Left lung (tissue), 10 donors: ENCODE results near the gene CFAP47. TPM values are rescaled to one million over a fixed set of nuclear protein-coding genes. Genes with fewer than 3 reads are reported as not detected.
"Not testable (repeated sequence)": the region's sequence is repeated elsewhere in the genome, so short reads cannot be mapped to it uniquely, and the experiment has no call there.

Experiments
- ATAC-seq: fragments of 200-7000 bp; cut with Tn5 transposase; one replicate; pipeline ENCODE4 v1.9.1; 2020; ENCODE audit warnings: moderate library complexity
- DNase-seq, 4 donors: peaks; one replicate each; pipeline ENCODE4 v3.0.0-alpha.2; 2013 to 2020
- H3K27ac ChIP-seq, 2 donors: fragments of 200-600 bp; sonication (generic) in 1 of 2; one replicate each; pipeline versions ENCODE4 v1.5.0 to v1.8.0; 2020 to 2021
- H3K27me3 ChIP-seq, 2 donors: fragments of 200-600 bp; sonication (generic) in 1 of 2; one replicate each; pipeline versions ENCODE4 v1.5.0 to v1.8.0; 2020 to 2021
- H3K36me3 ChIP-seq, 2 donors: fragments of 200-600 bp; sonication (generic) in 1 of 2; one replicate each; pipeline versions ENCODE4 v1.5.0 to v1.8.0; 2020 to 2021
- H3K4me1 ChIP-seq, 2 donors: fragments of 200-600 bp; one replicate each; pipeline ENCODE4 v1.8.0; 2021
- H3K4me3 ChIP-seq, 2 donors: fragments of 200-600 bp; sonication (generic) in 1 of 2; one replicate each; pipeline versions ENCODE4 v1.5.0 to v1.8.0; 2020 to 2021; ENCODE audit warnings: mild to moderate bottlenecking in 1 of 2
- H3K9me3 ChIP-seq, 2 donors: fragments of 200-600 bp; sonication (generic) in 1 of 2; one replicate each; pipeline versions ENCODE4 v1.5.0 to v1.8.0; 2020 to 2021
- intact Hi-C, 2 donors: fragments of 100-400 bp; cut with DNase I; formaldehyde crosslinking; loops; one replicate each; pipeline versions ENCODE4 v1.11.2 to v1.14.2; 2022
- polyA plus RNA-seq, 6 donors: library from polyadenylated mRNA; unstranded; fragments of 120-200 nt; gene quantifications; one replicate each; pipeline ENCODE4 v1.2.1, GENCODE V29; 2013; ENCODE audit not compliant: insufficient read length in 6 of 6
- total RNA-seq, 2 donors: library from RNA; stranded (reverse); fragmentation: NEBNext Ultra II Directional; extraction: Animal tissue kit (Norgen Biotek cat#: 25700); gene quantifications; one replicate each; pipeline ENCODE4 v1.2.1, GENCODE V29; 2021
- TF ChIP-seq, protein P1 (sequence below), 2 donors: fragments of 200-600 bp; sonication (generic) in 1 of 2; IDR thresholded peaks; one replicate each; pipeline versions ENCODE4 v1.5.0 to v1.8.0; 2021; ENCODE audit warnings: antibody characterized with exemption in 2 of 2
- donor health status: DM: no; HTN: yes; CAD: no.
- donor health status: DM: no; HTN: no; CAD: no.

CFAP47 gene
- total and polyA plus RNA-seq, 8 donors = 0.26 to 5.3 (median 1.7) TPM

DNA sequence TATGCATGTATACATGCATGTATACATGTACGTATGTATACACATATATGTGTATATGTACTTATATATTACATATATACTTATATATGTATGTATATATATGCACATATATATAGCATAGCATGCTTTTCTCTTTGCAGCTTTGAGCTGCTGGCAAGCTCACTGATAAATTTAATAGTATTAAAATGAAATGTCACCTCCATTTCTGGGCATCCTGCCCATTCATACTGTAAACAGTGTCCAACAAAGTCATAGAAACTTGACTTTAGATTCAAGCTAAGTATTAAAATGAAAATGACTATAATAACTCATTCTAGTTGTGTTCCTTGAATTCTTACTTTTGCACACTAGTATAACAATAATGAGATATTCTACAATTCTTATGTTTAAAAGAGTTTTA lies 163.7 kb downstream of the CFAP47 start:
- Histone ChIP-seq H3K4me1 (no peaks in the 10 kb centered on the region), H3K9me3 (no peaks in the 10 kb centered on the region), H3K36me3 (no peaks in the 10 kb centered on the region), H3K27ac (no peak overlapping the region), H3K27me3 (no peaks in the 10 kb centered on the region), H3K4me3 (no peak overlapping the region)
- peak in 2 of 4 donors; percentile 3 to 8 for DNase-seq
- ATAC-seq = no peak
- TF ChIP-seq, protein P1, sequence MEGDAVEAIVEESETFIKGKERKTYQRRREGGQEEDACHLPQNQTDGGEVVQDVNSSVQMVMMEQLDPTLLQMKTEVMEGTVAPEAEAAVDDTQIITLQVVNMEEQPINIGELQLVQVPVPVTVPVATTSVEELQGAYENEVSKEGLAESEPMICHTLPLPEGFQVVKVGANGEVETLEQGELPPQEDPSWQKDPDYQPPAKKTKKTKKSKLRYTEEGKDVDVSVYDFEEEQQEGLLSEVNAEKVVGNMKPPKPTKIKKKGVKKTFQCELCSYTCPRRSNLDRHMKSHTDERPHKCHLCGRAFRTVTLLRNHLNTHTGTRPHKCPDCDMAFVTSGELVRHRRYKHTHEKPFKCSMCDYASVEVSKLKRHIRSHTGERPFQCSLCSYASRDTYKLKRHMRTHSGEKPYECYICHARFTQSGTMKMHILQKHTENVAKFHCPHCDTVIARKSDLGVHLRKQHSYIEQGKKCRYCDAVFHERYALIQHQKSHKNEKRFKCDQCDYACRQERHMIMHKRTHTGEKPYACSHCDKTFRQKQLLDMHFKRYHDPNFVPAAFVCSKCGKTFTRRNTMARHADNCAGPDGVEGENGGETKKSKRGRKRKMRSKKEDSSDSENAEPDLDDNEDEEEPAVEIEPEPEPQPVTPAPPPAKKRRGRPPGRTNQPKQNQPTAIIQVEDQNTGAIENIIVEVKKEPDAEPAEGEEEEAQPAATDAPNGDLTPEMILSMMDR (IDR thresholded peaks at IDR 0.05) = no peak
- intact Hi-C loops = no loop called here

DNA sequence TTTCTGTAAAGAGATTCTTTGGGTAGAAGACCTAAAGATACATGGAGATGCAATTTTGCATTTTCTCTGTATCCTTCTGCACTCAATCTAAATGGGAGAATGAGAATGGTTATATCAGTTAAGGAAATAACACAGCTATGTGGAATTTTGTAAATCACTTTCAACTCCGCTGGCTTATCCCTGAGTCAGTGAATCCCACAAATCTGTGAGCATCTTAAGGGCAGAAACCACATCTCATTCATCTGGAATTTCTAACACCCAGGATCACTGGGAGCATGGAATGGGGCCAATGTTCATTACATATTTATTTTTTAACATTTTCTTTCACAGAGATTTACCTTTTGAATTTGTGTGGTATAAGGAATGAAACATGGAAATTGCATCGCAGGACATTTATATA lies 167.8 kb downstream of the CFAP47 start:
- no peaks in the 10 kb centered on the region for H3K36me3 ChIP-seq
- TF ChIP-seq, protein P1 (IDR thresholded peaks at IDR 0.05) = no peak
- DNase-seq = no peak
- H3K4me1 ChIP-seq = no peaks in the 10 kb centered on the region
- H3K27me3 ChIP-seq = no peaks in the 10 kb centered on the region
- intact Hi-C loops = no loop called here
- H3K4me3 ChIP-seq = no peak overlapping the region
- no peak overlapping the region for H3K27ac ChIP-seq
- no peak for ATAC-seq
- no peaks in the 10 kb centered on the region for H3K9me3 ChIP-seq

DNA sequence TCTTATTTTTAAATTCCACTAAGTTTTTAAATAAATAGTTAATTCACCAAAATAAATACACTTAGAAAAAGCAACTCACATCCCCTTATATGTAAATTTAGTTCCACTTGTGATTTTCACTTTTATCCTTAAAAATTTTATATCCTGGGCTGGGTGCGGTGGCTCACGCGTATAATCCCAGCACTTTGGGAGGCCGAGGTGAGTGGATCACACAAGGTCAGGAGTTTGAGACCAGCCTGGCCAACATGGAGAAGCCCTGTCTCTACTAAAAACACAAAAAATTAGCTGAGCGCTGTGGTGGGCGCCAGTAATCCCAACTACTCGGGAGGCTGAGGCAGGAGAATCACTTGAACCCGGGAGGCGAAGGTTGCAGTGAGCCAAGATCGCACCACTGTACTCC lies 169.4 kb downstream of the CFAP47 start:
- H3K27me3 ChIP-seq, H3K4me1 ChIP-seq, intact Hi-C loops, H3K9me3 ChIP-seq, H3K36me3 ChIP-seq, ATAC-seq, H3K4me3 ChIP-seq, H3K27ac ChIP-seq, DNase-seq: not testable (repeated sequence)

DNA sequence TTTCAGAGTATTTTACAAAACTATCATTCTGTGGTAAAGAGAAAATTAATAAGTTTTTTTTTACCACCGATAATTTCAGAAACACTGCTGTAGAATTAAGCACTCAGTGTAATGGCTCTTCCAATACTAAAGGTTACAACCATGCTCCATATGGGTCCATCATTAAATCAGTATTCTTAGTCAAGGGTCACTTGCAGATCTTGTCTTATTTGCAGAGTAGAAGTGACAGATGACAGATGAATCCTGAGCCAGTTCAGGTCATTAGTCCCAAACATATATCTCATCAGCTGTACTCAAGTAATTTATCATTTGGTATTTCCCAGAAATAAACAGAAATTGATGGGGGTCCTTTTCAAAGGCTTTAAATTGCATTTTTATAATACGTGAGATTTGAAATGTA lies 182.9 kb downstream of the CFAP47 start:
- no peaks in the 10 kb centered on the region for H3K4me1 ChIP-seq
- ATAC-seq = no peak
- H3K36me3 ChIP-seq = no peaks in the 10 kb centered on the region
- no peaks in the 10 kb centered on the region for H3K27me3 ChIP-seq
- no peaks in the 10 kb centered on the region for H3K9me3 ChIP-seq
- H3K27ac ChIP-seq = no peak overlapping the region
- TF ChIP-seq, protein P1 (IDR thresholded peaks at IDR 0.05) = no peak
- intact Hi-C loops = no loop called here
- DNase-seq = no peak
- H3K4me3 ChIP-seq = no peak overlapping the region

DNA sequence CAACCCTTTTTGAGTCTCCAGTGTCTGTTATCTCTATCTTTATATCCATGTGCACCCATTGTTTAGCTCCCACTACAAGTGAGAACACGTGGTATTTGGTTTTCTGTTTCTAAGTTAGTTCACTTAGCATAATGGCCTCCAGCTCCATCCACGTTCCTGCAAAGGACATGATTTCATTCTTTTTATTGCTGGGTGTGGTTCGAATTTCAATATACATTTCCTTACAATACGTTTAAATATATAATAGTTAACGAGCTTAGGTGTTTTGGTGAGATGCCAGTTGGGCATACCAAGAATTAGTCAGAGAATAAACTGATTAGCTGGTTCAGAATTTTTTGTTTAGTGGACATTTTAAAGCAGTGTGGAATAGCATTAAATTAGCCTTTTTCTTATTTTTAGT lies 196.7 kb downstream of the CFAP47 start:
- intact Hi-C loops = no loop called here

DNA sequence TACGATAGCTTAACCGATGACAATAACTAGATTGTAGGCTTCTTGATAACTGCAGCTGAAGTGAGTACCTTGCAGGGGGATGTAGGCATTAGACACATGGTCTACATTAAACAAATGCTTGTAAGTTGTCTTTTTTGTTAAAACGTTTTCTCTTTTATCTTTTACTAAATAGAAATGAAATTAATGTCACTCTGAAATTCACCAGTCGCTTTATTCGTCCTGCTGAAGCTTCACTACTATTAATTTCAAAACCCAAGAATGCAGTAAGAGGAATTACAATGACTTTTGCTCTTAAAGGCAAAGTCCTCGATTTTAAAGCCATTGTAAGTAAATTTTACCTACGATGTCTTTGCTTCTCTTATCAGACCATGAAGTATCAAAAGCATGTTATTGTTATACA lies 239.7 kb downstream of the CFAP47 start:
- no peak for DNase-seq

More for the DNA sequence above, 196.7 kb downstream of the CFAP47 start:
- no peaks in the 10 kb centered on the region for H3K27me3 ChIP-seq
- ATAC-seq = no peak
- H3K4me3 ChIP-seq = no peak overlapping the region
- H3K9me3 ChIP-seq = peaks cover 0 to 9% of the 10 kb centered on the region in 2 donors
- H3K27ac ChIP-seq = no peak overlapping the region
- no peak for DNase-seq
- TF ChIP-seq, protein P1 (IDR thresholded peaks at IDR 0.05) = no peak
- no peaks in the 10 kb centered on the region for H3K4me1 ChIP-seq
- H3K36me3 ChIP-seq = no peaks in the 10 kb centered on the region

More for the DNA sequence above, 239.7 kb downstream of the CFAP47 start:
- intact Hi-C loops = no loop called here
- H3K27ac ChIP-seq = no peak overlapping the region
- H3K9me3 ChIP-seq = no peaks in the 10 kb centered on the region
- H3K4me1 ChIP-seq = no peaks in the 10 kb centered on the region
- H3K36me3 ChIP-seq = no peaks in the 10 kb centered on the region
- TF ChIP-seq, protein P1 (IDR thresholded peaks at IDR 0.05) = no peak
- no peak overlapping the region for H3K4me3 ChIP-seq
- ATAC-seq = no peak
- H3K27me3 ChIP-seq = no peaks in the 10 kb centered on the region
